A673 (cell line): ENCODE results near the gene RTN4. TPM values are rescaled to one million over a fixed set of nuclear protein-coding genes. Genes with fewer than 3 reads are reported as not detected.

Experiments
- BruUV-seq: library from RNA; stranded (reverse); fragments of 400-500 nt; replicated peaks from 2 replicates; lab custom pipeline; 2021; lab: Mats Ljungman, UMichigan
- CTCF ChIA-PET: fragments of 300-600 bp; sonication (Branson Sonifier 250); formaldehyde crosslinking; loops from one replicate; lab custom pipeline; 2022; ENCODE audit warnings: antibody characterized with exemption; lab: Charles Lee
- POLR2A ChIA-PET: fragments of 300-600 bp; sonication (Branson Sonifier 250); formaldehyde crosslinking; loops from one replicate; lab custom pipeline; 2022; ENCODE audit warnings: antibody characterized with exemption; ENCODE audit not compliant: low non-redundant PET; lab: Charles Lee
- DNase-seq: peaks from one replicate; pipeline ENCODE4 v3.0.0-alpha.2; 2015; ENCODE audit warnings: low spot score
- H3K27ac ChIP-seq: fragments of 200-600 bp; sonication (generic); 2 replicates; pipeline ENCODE4 v1.5.1; 2016; ENCODE audit warnings: mixed run types, low read depth, mild to moderate bottlenecking, mixed read lengths, antibody characterized with exemption, low read length; ENCODE audit not compliant: poor library complexity, severe bottlenecking
- H3K27me3 ChIP-seq: fragments of 200-600 bp; sonication (generic); replicated peaks from 2 replicates; pipeline ENCODE4 v1.6.1; 2017; ENCODE audit warnings: mixed run types, low read depth, mild to moderate bottlenecking, mixed read lengths, antibody characterized with exemption, low read length; ENCODE audit not compliant: insufficient read depth, poor library complexity
- H3K36me3 ChIP-seq: fragments of 200-600 bp; sonication (generic); 2 replicates; pipeline ENCODE4 v1.6.1; 2016; ENCODE audit warnings: mixed run types, mild to moderate bottlenecking, mixed read lengths, antibody characterized with exemption, low read length; ENCODE audit not compliant: insufficient read depth, poor library complexity, severe bottlenecking
- H3K4me1 ChIP-seq: fragments of 200-600 bp; sonication (generic); 2 replicates; pipeline ENCODE4 v1.6.1; 2017; ENCODE audit warnings: mixed run types, mild to moderate bottlenecking, mixed read lengths, antibody characterized with exemption, low read length; ENCODE audit not compliant: insufficient read depth, poor library complexity, severe bottlenecking
- H3K4me3 ChIP-seq: fragments of 200-600 bp; sonication (generic); 2 replicates; pipeline ENCODE4 v1.5.1; 2016; ENCODE audit warnings: low read depth, mixed run types, mild to moderate bottlenecking, mixed read lengths, low read length; ENCODE audit not compliant: poor library complexity, severe bottlenecking
- H3K9me3 ChIP-seq: fragments of 200-600 bp; sonication (generic); 2 replicates; pipeline ENCODE4 v1.6.1; 2016; ENCODE audit warnings: mixed run types, low read depth, mild to moderate bottlenecking, mixed read lengths, antibody characterized with exemption, low read length; ENCODE audit not compliant: poor library complexity, severe bottlenecking
- EZH2 ChIP-seq: fragments of 200-600 bp; sonication (generic); IDR thresholded peaks from 2 replicates; pipeline ENCODE4 v1.6.1; 2017; ENCODE audit warnings: borderline replicate concordance, low read depth, mild to moderate bottlenecking, mixed read lengths, antibody characterized with exemption, low read length; ENCODE audit not compliant: poor library complexity, severe bottlenecking
- intact Hi-C: fragments of 100-400 bp; cut with micrococcal nuclease; formaldehyde crosslinking; loops from one replicate; pipeline ENCODE4 v1.10.0; 2022; ENCODE audit not compliant: unreplicated experiment
- total RNA-seq: library from RNA; stranded (reverse); gene quantifications from 2 replicates; pipeline ENCODE4 v1.2.3, GENCODE V29; 2021
- TF ChIP-seq, protein P1 (sequence below): fragments of 300-800, 200-600 bp; sonication (generic); conservative IDR thresholded peaks from 2 replicates; pipeline ENCODE4 v1.5.1; 2017; ENCODE audit warnings: low read depth, mild to moderate bottlenecking, antibody characterized with exemption, low read length, moderate library complexity, mixed read lengths

RTN4 gene
- total RNA-seq, 1 experiment from 2014 or later = 275 TPM

DNA sequence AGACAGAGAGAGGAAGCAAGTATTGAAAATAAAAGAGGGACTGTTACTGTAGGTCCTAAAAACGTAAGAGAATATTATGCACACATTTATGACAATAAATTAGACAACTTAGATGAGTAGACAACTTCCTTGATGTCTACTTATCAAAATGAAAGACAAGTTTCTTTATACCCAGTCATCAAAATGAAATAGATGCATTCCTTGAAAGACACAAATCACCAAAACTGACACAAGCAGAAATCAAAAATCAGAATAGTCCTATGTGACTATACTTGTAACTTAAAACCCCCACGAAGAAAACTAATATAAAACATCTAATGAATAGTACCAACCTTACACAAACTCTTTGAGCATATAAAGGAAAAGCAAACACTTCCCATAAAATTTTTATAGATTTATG, 14.5 kb downstream of the RTN4 start:
- no peak for DNase-seq
- H3K4me3 ChIP-seq = no peak overlapping the region
- POLR2A ChIA-PET = no interaction called here
- H3K36me3 ChIP-seq = peaks cover 11% of the 10 kb centered on the region
- H3K27me3 ChIP-seq = no peaks in the 10 kb centered on the region
- peaks cover 31% of the 10 kb centered on the region for H3K9me3 ChIP-seq
- peaks cover 4% of the 10 kb centered on the region for H3K4me1 ChIP-seq
- H3K27ac ChIP-seq = no peak overlapping the region
- intact Hi-C loops = no loop called here
- no TSS peak for BruUV-seq
- TF ChIP-seq, protein P1, sequence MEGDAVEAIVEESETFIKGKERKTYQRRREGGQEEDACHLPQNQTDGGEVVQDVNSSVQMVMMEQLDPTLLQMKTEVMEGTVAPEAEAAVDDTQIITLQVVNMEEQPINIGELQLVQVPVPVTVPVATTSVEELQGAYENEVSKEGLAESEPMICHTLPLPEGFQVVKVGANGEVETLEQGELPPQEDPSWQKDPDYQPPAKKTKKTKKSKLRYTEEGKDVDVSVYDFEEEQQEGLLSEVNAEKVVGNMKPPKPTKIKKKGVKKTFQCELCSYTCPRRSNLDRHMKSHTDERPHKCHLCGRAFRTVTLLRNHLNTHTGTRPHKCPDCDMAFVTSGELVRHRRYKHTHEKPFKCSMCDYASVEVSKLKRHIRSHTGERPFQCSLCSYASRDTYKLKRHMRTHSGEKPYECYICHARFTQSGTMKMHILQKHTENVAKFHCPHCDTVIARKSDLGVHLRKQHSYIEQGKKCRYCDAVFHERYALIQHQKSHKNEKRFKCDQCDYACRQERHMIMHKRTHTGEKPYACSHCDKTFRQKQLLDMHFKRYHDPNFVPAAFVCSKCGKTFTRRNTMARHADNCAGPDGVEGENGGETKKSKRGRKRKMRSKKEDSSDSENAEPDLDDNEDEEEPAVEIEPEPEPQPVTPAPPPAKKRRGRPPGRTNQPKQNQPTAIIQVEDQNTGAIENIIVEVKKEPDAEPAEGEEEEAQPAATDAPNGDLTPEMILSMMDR = no peak
- no peak for TF ChIP-seq EZH2
- CTCF ChIA-PET = no interaction called here

DNA sequence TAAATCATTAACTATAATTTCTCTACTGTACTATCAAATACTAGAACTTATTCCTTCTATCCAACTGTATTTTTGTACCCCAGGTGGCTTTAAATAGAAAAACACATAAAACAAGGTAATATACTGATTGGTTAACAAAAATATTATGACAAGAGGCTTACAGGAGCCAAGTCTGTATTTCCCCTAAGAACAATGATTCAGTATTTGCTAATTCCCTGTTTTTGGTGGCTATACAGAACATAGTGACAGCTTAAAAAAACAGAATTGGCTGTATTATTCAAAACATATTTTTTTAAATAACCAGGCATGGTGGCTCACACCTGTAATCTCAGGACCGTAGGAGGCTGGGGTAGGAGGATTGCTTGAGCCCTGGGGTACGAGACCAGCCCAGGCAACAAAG, 16.3 kb downstream of the RTN4 start:
- BruUV-seq = no TSS peak
- CTCF ChIA-PET = no interaction called here
- Histone ChIP-seq H3K27me3 (no peaks in the 10 kb centered on the region), H3K4me1 (peaks cover 4% of the 10 kb centered on the region), H3K9me3 (peaks cover 31% of the 10 kb centered on the region), H3K27ac (no peak overlapping the region), H3K4me3 (no peak overlapping the region), H3K36me3 (peaks cover 7% of the 10 kb centered on the region)
- TF ChIP-seq, protein P1 = no peak
- no peak for TF ChIP-seq EZH2
- no peak for DNase-seq
- POLR2A ChIA-PET = no interaction called here
- intact Hi-C loops = no loop called here

DNA sequence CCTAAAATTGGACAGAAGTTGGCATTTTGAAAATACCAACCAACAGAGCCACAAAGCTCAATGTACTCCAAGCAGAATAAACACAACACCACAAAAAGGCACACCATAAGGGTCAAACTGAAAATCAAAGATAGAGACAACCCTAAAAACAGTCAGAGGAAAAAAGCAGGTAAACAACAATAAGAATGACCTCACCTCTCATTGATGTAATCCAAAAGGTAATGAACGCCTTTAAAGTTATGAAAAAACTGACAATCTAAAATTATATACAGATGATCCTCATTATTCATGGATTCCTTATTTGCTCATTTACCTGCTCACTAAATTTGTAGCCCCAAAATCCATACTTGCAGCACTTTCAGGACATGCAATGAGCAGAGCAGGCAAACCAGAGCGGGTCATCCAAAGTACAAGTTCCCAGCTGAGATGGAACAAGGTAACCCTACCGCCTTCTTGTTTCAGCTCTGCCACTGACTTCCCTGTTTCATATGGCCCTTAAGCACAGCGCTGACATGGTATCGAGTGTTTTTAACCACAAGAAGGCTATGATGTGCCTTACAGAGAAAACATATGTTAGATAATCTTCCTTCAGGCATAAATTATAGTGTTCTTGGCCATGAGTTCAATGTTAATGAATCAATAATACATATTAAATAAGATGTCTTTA, 17.0 kb downstream of the RTN4 start:
- CTCF ChIA-PET = no interaction called here

More for the DNA sequence above, 17.0 kb downstream of the RTN4 start:
- no TSS peak for BruUV-seq
- Histone ChIP-seq H3K36me3 (no peaks in the 10 kb centered on the region), H3K9me3 (peaks cover 24% of the 10 kb centered on the region), H3K4me1 (peaks cover 4% of the 10 kb centered on the region), H3K27ac (no peak overlapping the region), H3K4me3 (no peak overlapping the region), H3K27me3 (no peaks in the 10 kb centered on the region)
- no peak for TF ChIP-seq EZH2
- TF ChIP-seq, protein P1 = no peak
- intact Hi-C loops = no loop called here
- POLR2A ChIA-PET = interaction anchor here (0.6 kb wide), 1 partner anchor 173 kb away, joined by 4 read pairs; no protein-coding TSS in a partner anchor
- DNase-seq = no peak
